Fibroblast of pulmonary artery (primary cell): ENCODE measurements around the gene NRXN3.

Source experiments
- DNase-seq: peaks from one replicate; pipeline ENCODE4 v3.0.0-alpha.2; 2010; ENCODE audit warnings: low read depth
- H3K4me3 ChIP-seq: replicated peaks from 2 replicates; pipeline ENCODE4 v1.5.1; 2011; ENCODE audit warnings: low read depth, mild to moderate bottlenecking, control low read depth, low read length, moderate library complexity
- TF ChIP-seq, protein P1 (sequence below): IDR thresholded peaks from 2 replicates; pipeline ENCODE4 v1.5.1; 2011; ENCODE audit warnings: mild to moderate bottlenecking, control low read depth, low read length, inconsistent platforms; ENCODE audit errors: missing control alignments

The NRXN3 gene

DNA sequence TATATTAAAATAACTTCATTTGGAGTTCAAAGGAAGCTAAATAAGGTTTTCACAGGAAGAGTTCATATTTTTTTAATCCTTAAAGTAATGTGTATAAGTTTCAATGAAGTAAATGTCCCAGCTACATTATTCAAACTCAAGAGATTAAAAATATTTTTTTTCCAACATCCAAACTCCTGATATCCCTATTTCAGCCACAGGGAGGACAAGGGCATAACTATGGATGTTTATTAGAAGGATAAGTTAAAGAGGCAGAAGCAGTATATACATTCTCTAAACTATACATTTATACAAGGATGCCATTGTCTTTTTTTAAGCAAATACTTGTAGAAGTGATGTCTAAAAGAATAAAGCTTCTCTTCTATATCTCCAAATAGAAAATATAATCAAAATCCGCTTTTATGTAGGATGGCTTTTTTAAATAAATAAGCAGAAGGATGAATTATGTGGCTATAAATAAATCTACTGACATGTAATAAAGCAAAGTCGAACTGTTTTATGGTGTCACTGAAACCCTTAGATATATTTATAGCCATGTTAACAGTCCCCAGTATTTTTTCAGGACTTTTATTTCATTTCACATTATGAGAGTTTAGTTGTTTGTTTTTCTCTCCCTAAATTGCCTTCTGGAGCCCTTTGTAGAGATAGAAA lies 1104.6 kb downstream of the NRXN3 start:
- H3K4me3 ChIP-seq, result no peak overlapping the region
- peak; percentile 7 for DNase-seq
- TF ChIP-seq, protein P1, sequence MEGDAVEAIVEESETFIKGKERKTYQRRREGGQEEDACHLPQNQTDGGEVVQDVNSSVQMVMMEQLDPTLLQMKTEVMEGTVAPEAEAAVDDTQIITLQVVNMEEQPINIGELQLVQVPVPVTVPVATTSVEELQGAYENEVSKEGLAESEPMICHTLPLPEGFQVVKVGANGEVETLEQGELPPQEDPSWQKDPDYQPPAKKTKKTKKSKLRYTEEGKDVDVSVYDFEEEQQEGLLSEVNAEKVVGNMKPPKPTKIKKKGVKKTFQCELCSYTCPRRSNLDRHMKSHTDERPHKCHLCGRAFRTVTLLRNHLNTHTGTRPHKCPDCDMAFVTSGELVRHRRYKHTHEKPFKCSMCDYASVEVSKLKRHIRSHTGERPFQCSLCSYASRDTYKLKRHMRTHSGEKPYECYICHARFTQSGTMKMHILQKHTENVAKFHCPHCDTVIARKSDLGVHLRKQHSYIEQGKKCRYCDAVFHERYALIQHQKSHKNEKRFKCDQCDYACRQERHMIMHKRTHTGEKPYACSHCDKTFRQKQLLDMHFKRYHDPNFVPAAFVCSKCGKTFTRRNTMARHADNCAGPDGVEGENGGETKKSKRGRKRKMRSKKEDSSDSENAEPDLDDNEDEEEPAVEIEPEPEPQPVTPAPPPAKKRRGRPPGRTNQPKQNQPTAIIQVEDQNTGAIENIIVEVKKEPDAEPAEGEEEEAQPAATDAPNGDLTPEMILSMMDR, result peak; percentile 22

DNA sequence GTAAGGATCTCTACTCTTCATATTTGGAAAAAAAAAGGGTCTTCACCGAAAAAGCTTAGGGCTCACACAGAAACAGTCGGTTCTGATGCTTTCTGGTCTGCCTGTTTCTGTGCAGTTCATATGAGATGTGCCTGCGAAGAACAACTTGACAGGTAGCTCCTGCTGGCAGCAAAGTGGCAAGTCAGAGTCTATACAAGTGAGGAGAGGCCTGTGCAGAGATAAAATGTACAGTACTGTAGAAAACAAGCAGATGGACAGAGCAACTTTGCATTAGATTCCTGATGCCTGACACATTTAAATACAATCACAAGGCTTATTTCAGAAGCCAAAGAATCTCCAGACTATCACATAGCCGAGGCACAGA lies 1105.1 kb downstream of the NRXN3 start:
- TF ChIP-seq, protein P1, result no peak
- H3K4me3 ChIP-seq, result no peak overlapping the region
- DNase-seq, result no peak

DNA sequence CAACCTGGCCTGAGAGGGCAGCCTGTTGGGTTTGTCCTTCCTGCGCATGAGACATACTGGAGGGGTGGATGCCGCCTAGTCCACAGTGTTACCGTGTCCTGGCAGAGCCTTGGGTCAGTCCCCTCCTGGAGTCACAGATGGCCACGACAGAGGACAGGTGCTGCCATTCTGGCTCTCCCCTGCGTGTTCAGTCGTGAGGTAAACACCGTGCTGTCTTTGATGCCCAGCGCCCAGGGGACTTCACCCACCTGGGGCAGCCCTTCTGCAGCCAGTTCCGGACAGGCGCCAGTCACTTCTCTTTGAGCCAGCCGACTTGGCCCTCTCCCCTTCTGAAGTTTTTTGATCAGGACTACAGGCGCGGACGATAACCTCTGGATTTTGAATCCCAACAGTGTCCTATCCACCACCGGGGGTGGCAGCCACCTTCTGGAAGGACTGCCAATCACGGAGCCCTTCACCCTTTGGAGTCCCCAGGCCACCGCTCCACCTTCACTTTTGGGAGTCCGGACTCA lies 1108.2 kb downstream of the NRXN3 start:
- H3K4me3 ChIP-seq, result peak overlapping the region; percentile 64
- TF ChIP-seq, protein P1, result no peak
- DNase-seq, result no peak

DNA sequence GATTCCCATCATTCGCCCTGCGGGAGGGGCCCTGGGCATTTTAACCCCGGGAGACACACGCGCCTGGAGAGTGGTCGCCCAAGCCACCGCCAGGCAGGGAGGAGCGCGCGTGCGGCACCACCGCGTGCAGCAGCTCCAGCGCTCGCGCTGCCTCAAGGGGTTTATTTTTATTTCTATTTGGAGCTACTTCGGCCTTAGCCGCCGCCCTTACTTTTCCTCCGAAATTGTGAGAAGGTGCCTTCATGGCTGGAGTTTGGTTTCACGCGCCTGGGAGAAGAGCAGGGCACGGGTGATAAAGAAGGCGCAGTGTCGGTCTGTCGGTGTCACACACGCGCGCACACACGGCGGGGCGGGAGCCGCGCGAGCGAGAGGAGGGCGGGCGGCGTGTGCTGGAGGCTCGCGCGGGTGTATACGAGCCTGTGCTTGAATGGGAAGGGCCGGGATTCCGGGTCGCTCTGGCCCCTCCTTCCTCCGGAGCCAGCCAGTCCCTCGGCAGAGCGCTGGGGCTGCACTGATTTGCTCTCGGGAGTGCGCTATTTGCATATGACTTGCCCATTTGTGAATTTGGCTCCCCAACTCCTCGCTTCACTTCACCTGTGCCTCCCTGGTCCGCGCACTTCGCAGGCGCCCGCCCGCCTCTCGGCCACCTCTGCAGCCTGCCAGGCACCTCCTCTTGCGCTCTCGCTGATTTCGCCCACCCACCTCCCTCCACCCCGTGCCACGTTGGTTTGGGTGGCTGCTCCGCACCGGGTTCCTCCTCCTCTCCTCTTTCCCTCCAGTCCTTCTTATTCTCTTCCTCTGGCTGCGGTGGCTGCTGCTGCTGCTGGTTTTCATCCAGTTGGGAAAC lies 1108.8 kb downstream of the NRXN3 start:
- TF ChIP-seq, protein P1, result no peak
- peak; percentile 87 for DNase-seq
- H3K4me3 ChIP-seq, result peak overlapping the region; percentile 64

DNA sequence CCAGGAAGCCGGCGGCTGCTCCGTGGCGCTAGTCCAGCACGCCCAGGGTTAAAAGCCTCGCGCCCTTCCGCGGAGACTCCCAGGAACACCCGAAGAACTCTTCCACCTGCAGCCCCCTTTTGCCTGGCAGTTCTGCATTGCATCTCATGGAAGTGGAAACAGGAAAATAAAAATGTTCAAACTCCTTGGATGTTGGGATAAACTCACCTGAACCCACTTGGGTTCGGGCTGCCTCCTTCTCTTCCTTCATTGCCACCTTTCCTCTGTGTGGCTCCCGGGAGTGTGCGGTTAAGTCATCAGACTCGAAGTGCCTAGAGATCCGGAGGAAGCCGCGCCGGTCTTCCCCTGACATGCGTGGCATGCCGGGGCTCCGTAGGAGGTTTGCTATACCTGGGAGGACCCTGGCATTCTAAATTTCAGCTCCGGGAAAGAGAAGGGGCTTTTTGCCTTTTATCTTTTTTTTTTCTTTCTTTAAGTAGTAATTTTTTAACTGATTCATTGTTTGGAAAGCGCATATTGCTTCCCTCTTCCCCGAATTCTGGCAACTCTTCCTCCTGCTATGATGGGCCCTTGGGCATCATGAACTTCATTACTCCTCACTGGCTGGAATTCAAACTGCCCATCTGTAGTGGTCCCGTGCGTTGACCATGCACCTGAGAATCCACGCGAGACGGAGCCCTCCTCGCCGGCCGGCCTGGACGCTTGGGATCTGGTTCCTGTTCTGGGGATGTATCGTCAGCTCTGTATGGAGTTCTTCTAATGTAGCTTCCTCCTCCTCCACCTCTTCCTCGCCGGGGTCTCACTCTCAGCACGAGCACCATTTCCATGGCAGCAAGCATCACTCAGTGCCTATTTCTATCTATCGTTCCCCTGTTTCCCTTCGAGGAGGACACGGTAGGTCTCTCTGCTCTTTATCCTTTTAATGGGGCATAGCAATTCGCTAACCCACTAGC lies 1109.7 kb downstream of the NRXN3 start:
- DNase-seq, result no peak
- TF ChIP-seq, protein P1, result no peak
- H3K4me3 ChIP-seq, result peak overlapping the region; percentile 64
